ENCODE measurements around the gene CEP70. TPM values are rescaled to one million over a fixed set of nuclear protein-coding genes. Genes with fewer than 3 reads are reported as not detected.
"Not testable (repeated sequence)": the region's sequence is repeated elsewhere in the genome, so short reads cannot be mapped to it uniquely, and the experiment has no call there.

CEP70 gene
- total and polyA plus RNA-seq, 12 donors = 10.6 to 32.2 (median 23.8) TPM

GRCh38 chr3:138456961-138457862 lies 136.8 kb downstream of the CEP70 start:
- DNase-seq (no peak), ATAC-seq (no peak)
- Histone ChIP-seq H3K27ac (no peak overlapping the region), H3K4me3 (no peak overlapping the region), H3K9me3 (no peaks in the 10 kb centered on the region), H3K27me3 (no peaks in the 10 kb centered on the region), H3K36me3 (no peaks in the 10 kb centered on the region), H3K4me1 (peaks cover 0 to 18% (median 0%) of the 10 kb centered on the region in 9 donors)
- intact Hi-C loops (cut with DNase I) = no loop called here
- TF ChIP-seq CTCF (IDR thresholded peaks at IDR 0.05) = no peak
- 81 to 86% methylated on average over 13 of the region's 13 CpGs for WGBS, 2 donors

- H3K27ac ChIP-seq = no peak overlapping the region
- H3K36me3 ChIP-seq = no peaks in the 10 kb centered on the region
- H3K4me1 ChIP-seq = peaks cover 0 to 18% (median 0%) of the 10 kb centered on the region in 9 donors
- no peaks in the 10 kb centered on the region for H3K9me3 ChIP-seq
- ATAC-seq (peak in 1 of 8 donors; percentile 49), DNase-seq (no peak)
- H3K27me3 ChIP-seq = no peaks in the 10 kb centered on the region
- WGBS, 2 donors = 75 to 78% methylated on average over 13 of the region's 13 CpGs
- TF ChIP-seq CTCF (IDR thresholded peaks at IDR 0.05) = no peak
- no peak overlapping the region for H3K4me3 ChIP-seq
- intact Hi-C loops (cut with DNase I) = no loop called here
Observed at GRCh38 chr3:138455801-138456716, 138.0 kb downstream of the CEP70 start.

- H3K27me3 ChIP-seq; H3K4me3 ChIP-seq; H3K4me1 ChIP-seq; DNase-seq; H3K27ac ChIP-seq; ATAC-seq; H3K36me3 ChIP-seq; intact Hi-C loops (cut with DNase I); H3K9me3 ChIP-seq: not testable (repeated sequence)
- WGBS, 2 donors = 86 to 89% methylated on average over 8 of the region's 8 CpGs
Observed at GRCh38 chr3:138453940-138454339, 140.1 kb downstream of the CEP70 start.

- H3K27me3 ChIP-seq = no peaks in the 10 kb centered on the region
- ATAC-seq = no peak
- no peak for DNase-seq
- no peak overlapping the region for H3K27ac ChIP-seq
- 60 to 70% methylated on average over 6 of the region's 6 CpGs for WGBS, 2 donors
- intact Hi-C loops (cut with DNase I) = no loop called here
- no peaks in the 10 kb centered on the region for H3K36me3 ChIP-seq
- H3K4me3 ChIP-seq = no peak overlapping the region
- H3K9me3 ChIP-seq = no peaks in the 10 kb centered on the region
- no peak for TF ChIP-seq CTCF (IDR thresholded peaks at IDR 0.05)
- H3K4me1 ChIP-seq = peaks cover 0 to 6% (median 0%) of the 10 kb centered on the region in 9 donors
Observed at GRCh38 chr3:138452436-138452835, 141.6 kb downstream of the CEP70 start.
